ENCODE results near the gene TMTC4.
"Not testable (repeated sequence)": the region's sequence is repeated elsewhere in the genome, so short reads cannot be mapped to it uniquely, and the experiment has no call there.

The TMTC4 gene, protein sequence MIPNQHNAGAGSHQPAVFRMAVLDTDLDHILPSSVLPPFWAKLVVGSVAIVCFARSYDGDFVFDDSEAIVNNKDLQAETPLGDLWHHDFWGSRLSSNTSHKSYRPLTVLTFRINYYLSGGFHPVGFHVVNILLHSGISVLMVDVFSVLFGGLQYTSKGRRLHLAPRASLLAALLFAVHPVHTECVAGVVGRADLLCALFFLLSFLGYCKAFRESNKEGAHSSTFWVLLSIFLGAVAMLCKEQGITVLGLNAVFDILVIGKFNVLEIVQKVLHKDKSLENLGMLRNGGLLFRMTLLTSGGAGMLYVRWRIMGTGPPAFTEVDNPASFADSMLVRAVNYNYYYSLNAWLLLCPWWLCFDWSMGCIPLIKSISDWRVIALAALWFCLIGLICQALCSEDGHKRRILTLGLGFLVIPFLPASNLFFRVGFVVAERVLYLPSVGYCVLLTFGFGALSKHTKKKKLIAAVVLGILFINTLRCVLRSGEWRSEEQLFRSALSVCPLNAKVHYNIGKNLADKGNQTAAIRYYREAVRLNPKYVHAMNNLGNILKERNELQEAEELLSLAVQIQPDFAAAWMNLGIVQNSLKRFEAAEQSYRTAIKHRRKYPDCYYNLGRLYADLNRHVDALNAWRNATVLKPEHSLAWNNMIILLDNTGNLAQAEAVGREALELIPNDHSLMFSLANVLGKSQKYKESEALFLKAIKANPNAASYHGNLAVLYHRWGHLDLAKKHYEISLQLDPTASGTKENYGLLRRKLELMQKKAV

DNA sequence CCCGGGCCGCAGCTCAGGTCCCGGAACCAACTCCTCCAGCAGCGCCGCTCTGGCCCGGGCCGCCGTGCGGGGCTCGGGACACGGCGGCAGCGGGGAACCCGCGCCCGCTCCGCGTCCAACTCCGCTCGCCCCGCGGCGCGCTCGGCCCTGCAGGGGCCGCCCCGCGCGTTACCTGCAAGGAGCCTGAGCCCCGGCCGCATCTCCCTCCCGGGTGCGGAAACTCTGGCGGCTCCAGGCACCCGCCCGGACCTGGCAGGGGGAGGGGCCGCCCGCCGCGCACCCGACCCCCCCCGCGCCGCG, at the start of gene TMTC4:
Gene TMTC4 (minus strand): TSS at position 224 of the 300 bp plus-strand sequence. CDS start 4,433 bp downstream, outside the sequence.
- no peak for DNase-seq (ENCODE audit: low read depth)

DNA sequence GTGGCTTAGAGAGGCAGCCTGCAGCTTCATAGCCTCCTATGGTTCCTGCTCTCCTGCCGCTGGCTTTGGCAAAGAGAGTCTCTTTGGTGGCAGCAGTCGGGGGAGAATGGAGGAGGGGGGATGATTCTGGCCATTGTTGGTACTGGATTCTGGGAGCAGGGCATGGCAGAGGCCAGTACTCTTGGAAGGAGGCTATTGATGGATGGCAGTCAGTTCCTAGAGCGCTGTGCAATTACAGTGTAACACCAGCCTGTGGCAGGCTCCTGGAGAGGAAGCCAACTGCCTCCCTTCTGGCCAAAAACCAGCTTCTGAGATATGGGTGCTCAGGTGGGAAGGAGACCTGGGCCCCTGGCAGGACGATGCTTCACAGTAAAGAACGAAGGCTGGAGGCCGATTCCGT, 47.9 kb upstream of the TMTC4 start:
- DNase-seq (ENCODE audit: low read depth) = no peak

DNA sequence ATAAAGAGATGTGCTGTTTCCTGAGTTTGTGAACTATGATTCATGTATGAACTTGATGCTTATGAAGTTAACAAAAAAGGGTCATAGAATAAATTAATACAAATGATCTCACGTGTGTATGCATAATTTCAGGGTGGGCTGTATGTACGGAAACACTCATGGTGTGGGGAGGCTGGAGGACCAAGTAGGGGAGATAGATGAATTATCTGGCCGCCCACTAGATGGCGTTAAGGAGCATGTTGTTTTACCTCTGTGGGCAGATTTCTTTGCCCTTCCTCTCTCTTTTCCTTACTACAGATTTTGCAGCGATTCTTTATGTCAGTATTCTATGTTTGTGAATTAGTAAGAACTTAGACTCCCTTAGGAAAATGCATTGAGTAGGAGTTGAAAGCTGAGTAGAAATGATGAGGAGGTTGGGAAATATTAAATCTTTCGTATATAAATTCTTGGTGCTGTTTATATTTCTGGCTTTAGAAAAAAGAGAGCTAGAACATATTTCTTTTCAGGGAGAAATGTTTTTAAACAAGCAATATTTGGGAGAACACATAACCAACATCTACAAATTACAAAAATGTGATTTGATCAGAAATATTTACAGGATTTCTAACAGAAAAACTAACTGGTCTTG, 47.4 kb upstream of the TMTC4 start:
- DNase-seq (ENCODE audit: low read depth) = peak; percentile 26

DNA sequence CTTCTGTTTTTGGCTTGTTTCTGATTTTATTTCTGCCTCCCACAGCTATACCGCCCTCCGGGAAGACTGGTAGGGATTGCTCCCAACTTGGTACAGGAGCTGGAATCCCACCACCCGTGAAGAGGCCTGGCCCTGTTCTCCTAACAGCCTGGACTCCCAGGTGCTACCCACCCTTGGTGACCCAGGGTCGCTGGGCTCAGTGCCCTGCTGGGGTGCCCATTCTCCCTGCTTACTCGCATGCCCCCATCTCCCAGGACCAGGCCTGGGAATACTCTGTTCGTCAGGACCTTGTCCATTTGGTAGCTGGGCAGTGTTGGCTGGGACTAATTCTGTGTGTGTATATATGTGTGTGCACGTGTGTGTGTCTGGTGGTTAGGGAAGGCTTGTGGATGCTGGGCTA, 41.0 kb upstream of the TMTC4 start:
- DNase-seq (ENCODE audit: low read depth) = no peak

DNA sequence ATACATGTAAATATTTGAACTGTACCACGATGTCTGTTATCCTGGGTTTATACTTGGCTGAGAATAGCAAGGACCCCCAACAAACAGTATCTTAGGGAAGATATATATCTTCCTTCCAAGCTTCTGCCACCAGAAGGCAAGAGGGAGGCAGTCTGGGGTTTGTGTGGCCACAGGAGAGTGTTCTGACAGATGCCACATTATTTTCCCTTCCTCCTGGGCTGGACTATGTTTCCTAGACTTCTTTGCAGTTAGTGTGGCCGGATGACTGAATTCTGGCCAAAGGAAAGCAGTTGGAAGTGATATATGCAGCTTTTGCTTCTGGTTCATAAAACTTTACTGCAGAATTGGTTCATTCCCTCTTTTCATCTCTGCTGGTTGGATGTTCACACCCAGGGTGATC, 39.9 kb upstream of the TMTC4 start:
- no peak for DNase-seq (ENCODE audit: low read depth)

DNA sequence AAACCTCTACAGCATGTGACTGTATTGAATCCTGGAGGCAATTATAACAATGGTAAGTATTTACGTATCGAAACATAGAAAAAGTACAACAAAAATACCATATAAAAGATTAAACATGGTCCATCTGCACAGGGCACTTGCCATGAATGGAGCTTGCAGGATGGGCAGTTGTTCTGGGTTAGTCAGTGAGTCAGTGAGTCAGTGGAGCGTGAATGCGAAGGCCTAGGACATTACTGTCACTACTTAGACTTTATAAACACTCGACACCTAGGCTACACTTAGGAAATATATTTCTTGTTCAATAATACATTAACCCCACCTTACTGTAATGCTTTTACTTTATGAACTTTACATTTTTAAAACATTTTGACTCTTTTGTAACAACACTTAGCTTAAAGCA, 35.6 kb upstream of the TMTC4 start:
- DNase-seq (ENCODE audit: low read depth) = no peak

DNA sequence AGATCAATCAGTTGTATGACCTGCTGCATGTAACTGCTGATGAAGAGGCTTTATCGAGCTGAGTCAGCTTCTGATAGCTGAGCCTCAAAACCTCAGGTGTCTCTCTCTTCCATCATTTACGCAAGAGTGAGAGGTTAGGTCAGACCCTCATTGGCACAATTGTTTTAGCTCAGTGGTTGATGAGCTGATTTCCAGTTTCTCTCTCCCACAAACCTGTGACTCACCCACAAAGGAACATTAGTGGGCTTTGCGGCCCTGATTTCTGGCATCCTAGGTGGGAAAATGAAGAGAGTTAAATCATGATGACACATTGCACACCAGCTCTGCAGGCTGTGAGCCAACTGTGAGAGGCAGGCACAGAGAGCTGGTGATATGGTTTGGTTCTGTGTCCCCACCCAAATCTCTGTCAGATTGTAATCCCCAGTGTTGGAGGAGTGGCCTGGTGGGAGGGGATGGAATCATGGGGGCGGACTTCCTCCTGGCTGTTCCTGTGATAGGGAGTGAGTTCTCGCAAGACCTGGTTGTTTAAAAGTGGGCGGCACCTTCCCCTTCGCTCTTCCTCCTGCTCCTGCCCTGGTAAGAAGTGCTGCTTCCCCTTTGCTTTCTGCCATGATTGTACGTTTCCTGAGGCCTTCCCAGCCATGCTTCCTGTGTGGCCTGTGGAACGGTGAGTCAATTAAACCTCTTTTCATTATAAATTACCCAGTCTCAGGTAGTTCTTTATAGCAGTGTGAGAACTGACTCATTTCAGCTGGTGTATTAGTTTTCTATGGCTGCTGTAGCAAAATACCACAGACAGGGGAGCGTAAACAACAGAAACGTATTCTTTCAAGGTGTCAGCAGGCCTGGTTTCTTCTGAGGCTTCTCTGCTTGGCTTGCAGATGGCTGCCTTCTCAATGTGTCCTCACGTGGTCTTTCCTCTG, 33.5 kb upstream of the TMTC4 start:
- DNase-seq (ENCODE audit: low read depth) = no peak

DNA sequence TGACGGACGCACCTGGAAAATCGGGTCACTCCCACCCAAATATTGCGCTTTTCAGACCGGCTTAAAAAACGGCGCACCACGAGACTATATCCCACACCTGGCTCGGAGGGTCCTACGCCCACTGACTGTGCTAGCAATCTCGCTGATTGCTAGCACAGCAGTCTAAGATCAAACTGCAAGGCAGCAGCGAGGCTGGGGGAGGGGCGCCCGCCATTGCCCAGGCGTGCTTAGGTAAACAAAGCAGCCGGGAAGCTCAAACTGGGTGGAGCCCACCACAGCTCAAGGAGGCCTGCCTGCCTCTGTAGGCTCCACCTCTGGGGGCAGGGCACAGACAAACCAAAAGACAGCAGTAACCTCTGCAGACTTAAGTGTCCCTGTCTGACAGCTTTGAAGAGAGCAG, 23.7 kb upstream of the TMTC4 start:
- DNase-seq (ENCODE audit: low read depth) = not testable (repeated sequence)

DNA sequence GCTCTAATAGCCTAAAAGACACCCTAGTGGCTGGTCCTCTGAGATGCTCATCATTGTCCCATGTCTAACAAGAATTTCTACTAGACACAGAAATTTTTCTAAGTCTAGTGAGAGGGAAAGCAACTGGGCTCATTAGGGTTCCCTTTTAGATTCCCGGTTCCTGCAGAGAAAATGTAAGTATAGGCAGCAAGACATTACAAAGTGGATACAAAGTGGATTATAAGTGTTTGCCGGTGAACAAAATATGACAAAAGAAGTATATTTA, 20.8 kb upstream of the TMTC4 start:
- DNase-seq (ENCODE audit: low read depth) = no peak

DNA sequence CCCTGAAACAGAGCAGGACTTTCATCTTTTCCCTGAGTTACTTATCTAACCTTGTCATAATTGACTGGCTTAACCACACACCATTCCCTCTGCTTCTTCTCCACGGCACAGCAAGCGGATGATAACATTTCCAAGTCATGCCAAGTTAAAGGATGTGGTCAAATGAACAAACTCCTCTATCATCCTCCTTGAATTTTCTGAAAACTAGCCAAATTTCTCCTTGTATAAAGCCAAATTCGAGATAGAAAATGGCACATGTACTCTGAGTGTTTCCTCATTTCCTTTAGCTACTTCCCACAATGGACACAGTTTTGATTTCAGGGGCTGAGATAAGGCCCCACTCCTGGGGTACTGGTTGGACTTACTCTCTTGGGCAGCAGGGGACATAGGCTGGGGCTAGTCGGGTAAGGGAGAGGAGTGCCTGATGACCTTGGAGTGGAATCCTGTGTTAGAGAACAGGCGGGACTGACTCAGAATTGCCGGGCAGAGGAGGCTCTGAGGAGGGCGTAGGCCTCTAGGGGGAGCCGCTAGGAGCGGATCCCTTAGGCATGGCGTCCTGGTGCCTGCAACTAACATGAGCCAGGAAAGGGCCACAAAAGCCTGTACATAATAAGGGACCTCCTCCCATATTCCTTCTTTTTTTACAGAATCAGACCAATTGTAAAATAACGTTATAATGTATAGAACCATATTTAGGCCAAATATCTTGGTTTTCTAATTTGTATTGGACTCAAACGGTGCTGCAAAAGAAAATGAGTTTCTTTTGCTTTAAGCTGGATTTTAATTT, 20.3 kb upstream of the TMTC4 start:
- DNase-seq (ENCODE audit: low read depth) = no peak

DNA sequence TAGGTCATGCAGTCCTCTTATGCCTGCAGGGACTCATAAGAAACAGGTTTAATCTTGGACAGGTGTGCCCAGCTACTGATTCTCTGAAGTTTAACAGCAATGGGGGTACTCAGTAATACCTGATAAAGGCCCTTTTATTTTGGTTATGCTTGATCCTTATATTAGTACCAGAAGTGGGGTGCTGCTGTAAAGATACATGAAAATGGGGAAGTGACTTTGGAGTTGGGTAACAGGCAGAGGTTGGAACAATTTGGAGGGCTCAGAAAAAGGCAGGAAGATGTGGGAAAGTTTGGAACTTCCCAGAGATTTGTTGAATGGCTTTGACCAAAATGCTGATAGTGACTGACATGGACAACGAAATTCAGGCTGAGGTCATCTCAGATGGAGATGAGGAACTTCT, 14.6 kb upstream of the TMTC4 start:
- DNase-seq (ENCODE audit: low read depth) = no peak

DNA sequence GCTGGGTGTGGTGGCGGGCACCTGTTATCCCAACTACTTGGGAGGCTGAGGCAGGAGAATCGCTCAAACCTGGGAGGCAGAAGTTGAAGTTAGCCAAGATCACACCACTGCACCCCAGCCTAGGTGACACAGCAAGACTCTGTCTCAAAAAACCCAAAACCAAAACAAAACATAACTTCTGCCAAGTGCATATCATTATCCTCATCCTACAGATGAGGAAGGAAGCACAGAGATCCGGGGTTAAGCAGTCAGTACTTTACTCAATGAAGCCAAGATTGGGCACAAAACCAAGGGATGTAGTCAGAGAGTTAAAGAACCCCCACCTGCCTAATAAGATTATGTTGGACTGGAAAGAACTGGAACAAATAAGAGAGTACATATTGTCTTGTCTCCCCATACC, 5.5 kb upstream of the TMTC4 start:
- no peak for DNase-seq (ENCODE audit: low read depth)

DNA sequence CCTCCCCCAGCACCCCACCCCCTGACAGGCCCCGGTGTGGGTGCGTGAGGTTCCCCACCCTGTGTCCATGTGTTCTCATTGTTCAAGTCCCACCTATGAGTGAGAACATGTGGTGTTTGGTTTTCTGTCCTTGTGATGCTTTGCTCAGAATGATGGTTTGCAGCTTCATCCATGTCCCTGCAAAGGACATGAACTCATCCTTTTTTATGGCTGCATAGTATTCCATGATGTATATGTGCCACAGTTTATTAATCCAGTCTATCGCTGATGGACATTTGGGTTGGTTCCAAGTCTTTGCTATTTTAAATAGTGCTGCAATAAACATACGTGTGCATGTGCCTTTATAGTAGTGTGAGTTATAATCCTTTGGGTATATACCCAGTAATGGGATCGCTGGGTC, 2.5 kb upstream of the TMTC4 start:
- not testable (repeated sequence) for DNase-seq (ENCODE audit: low read depth)

DNA sequence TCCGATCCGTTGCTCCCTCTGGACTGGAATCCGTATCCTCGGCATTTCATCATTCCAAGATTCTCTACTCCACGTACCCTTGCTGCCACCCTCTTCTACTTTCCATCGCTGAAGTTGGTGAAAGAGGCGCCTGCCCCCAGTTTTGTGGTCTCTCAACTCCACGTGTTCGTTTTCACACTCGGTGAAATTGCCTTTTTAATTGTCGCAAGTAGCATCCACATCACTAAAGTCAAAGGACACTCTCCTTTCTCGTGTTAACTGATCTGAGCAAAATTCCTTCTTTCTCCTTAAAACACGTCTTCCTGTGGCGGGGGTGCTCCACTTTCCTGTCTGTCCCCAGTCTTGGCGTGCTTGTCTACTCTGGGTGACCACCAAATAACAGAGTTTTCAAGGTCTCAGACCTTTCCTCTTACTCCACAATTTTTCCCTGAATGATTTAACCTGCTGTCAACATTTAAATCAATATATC, 1.1 kb upstream of the TMTC4 start:
- DNase-seq (ENCODE audit: low read depth) = no peak

DNA sequence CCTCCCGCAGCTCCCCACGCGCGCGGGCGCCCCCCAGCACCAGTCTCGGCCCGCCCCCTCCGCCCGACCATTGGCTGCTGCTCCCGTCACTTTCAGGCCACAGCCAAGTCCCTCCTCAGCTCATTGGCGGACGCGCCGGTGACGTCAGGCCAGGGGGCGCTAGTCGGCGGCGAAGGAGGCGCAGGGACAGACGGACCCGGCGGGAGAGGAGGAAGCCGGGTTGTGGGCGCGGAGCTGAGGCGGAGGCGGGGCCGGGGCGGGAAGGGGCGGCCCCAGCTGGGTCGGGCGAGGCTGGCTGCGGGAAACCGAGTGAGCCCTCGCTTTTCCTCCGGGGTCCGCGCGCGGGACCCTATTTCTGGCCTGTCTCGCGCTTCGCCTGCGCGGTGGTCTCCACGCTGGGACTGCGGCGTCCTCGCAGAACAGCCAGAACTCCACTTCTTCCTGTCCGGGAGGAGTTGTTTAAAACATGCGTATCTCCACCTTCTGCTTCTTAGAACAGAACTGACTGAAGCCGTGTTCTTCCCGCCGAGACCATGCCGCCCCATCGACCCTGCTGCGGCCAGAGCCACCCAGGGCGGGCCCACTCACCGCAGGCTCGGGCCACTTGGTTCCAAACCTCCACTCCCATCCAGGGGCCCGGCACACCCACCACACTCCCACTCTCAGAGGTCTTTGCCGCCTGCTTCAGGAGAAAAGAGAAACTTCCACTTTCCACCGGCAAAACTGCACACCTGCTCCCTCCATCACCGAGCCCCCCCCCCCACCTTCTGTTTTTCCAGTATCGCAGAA, 471 bp upstream of the TMTC4 start:
- DNase-seq (ENCODE audit: low read depth) = peak; percentile 100

DNA sequence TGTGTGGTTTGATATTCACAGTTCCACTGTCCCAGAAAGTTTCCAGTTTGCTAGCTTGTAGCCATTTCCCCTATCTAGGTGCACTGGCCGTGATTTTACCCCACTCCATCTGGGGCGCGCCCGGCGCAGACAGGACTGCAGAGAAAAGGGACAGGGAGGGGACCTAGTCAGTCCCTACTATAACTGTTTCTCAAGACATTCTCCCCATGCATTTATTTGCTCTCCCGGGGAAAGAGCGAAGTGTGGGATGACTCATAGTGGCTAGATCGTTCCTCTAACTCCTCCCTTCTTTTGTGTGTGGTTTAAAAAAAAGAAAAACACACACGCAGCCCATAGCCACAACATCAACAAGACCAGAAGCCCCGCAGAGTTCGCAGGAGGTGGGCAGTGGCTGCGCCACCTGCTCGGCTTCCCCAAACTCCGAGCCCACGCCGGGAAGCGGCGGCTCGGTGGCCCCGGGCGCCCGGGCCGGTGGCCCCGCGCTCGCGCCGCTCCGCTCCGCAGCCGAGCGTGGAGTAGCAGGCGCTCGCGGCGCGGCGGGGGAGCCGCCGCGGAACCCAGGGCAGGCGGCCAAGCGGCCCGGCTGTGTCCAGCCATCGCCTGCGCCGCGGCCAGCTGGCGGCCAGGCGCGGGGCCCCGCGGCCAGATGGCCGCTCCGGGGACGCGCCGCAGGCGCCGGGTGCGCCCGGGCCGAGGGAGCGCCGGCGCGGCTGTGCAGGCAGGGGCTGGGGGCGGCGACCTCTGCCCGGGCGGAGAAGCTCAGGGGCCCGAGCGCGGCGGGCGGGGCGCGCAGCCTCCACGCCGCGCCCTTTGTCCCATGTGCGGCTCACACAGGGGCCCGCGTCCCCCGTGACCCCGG, 653 bp downstream of the TMTC4 start:
- DNase-seq (ENCODE audit: low read depth) = peak; percentile 23

DNA sequence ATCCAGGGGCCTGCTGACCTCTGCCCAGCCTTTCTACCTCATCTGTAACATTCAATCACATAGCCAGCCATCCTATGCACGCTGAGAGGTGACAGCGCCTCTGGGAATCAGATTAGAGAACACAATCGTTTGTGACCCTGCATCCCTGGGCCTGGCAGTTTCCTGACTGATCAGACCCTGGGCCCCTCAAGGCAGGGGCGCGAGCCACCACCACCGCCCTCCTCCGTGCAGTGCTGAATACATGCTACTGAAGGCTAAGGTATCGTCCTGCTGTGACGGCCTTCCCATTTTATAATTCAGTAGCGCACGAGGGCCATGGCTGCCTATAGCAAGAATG, 1.3 kb downstream of the TMTC4 start:
- no peak for DNase-seq (ENCODE audit: low read depth)

DNA sequence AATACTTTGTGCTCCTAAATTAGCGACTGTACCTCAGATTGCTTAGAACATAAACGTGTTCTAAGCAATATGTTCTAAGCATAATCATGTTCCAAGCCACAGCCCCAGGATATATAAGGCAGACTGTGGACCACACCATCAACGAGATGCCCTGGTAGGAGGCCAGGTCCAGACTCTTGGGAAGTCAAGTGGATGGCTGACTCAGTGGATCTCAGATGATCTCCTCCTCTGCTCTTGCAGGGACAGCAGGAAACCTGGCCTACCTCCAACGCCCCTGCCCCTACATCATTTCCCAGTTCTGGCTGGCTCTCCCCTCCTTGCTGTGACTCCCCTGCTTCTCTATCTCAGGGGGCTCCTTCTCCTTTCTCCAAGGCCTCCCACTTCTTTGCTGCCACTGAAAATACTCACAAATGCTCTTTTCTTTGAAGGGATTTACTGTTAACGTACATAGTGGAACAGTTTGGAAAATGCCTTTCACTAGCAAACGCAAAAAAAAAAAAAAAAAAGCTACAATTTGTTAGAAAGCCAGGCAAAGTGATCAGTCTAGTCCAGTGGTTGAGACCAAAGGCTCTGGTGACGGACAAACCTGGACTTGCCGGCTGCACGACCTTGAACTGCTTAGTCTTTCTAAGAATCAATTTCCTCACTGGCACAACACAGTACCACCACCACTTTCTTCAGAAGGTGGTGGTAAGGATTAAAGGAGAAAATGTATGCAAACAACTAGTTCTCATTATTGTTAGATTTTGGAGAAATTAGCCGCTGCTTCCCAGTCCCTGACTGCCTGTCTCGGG, 3.0 kb downstream of the TMTC4 start:
- DNase-seq (ENCODE audit: low read depth) = no peak

DNA sequence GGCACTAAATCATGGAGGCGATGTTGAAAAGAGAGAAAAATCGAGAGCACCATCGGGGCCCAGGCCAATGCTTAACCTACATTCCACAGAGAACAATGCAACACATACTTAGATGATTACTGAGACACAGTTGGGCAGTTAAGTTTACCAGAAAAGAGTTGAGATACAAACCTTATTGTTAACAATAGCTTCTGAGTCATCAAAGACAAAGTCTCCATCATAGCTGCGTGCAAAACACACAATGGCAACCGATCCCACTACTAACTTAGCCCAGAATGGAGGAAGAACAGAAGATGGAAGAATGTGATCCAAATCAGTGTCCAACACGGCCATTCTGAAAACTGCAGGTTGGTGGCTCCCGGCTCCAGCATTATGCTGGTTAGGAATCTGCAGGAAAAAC, 6.2 kb downstream of the TMTC4 start:
- no peak for DNase-seq (ENCODE audit: low read depth)
